HG03108 (cell line): ENCODE data around the gene TSPYL6.

ENCODE experiments used
- ATAC-seq: cut with Tn5 transposase; IDR thresholded peaks from one replicate; pipeline ENCODE4 v1.9.1; 2021; ENCODE audit warnings: moderate library complexity; ENCODE audit not compliant: unreplicated experiment

TSPYL6 gene

DNA sequence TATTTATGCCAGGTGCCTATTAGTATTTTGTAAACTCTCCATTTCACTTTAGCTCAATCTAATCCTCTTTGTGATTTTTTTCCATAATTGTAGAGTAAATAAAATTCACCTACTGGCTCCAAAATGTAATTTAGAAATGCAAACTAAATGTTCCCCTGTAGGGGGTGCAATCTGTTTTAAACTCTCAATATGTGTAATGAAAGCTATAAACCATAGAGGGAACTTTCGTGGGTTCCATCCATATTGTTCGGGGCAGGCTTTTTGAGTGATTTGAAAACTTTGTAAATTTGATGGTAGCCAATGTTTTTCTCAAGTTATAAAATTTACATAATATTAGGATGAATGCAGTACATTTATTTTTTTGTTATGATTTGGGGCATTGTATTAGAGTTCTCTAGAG lies 49.4 kb downstream of the TSPYL6 start:
- no peak for ATAC-seq

- ATAC-seq = no peak
Observed at GRCh38 chr2:54204476-54204875, 51.6 kb downstream of the TSPYL6 start.
